Prostate gland (tissue), 2 donors: Measurements from ENCODE around the gene LRBA. TPM values are rescaled to one million over a fixed set of nuclear protein-coding genes. Genes with fewer than 3 reads are reported as not detected.

Experiments
- DNase-seq: peaks from one replicate; pipeline ENCODE4 v3.0.0-alpha.2; 2019; ENCODE audit warnings: low spot score
- H3K27ac ChIP-seq, 2 donors: fragments of 200-600 bp; sonication (generic); 2 replicates each; pipeline ENCODE4 v1.5.1; 2017 to 2019
- H3K27me3 ChIP-seq: fragments of 200-600 bp; sonication (generic); replicated peaks from 2 replicates; pipeline ENCODE4 v1.5.1; 2019; ENCODE audit not compliant: insufficient read depth
- H3K36me3 ChIP-seq, 2 donors: fragments of 200-600 bp; sonication (generic); 1 replicate in 1 of 2; 2 replicates in 1 of 2; pipeline versions ENCODE4 v1.5.1 to v1.8.1; 2017 to 2019
- H3K4me1 ChIP-seq: fragments of 200-600 bp; sonication (generic); replicated peaks from 2 replicates; pipeline ENCODE4 v1.5.1; 2019
- H3K4me3 ChIP-seq, 2 donors: fragments of 200-600 bp; sonication (generic); 2 replicates each; pipeline ENCODE4 v1.5.1; 2017 to 2019
- H3K9me3 ChIP-seq: fragments of 200-600 bp; sonication (generic); 2 replicates; pipeline ENCODE4 v1.5.1; 2017
- CTCF ChIP-seq, 4 experiments: fragments of 200-600 bp in 2 of 4; fragments of 450-650 bp in 2 of 4; sonication (generic) in 2 of 4; IDR thresholded peaks; 1 replicate in 3 of 4; 2 replicates in 1 of 4; pipeline ENCODE4 v1.5.1; 2016 to 2019; ENCODE audit warnings: antibody characterized with exemption in 4 of 4, mild to moderate bottlenecking in 2 of 4, moderate library complexity in 2 of 4
- POLR2A ChIP-seq: fragments of 450-650 bp; IDR thresholded peaks from one replicate; pipeline ENCODE4 v1.6.1; 2016; ENCODE audit warnings: antibody characterized with exemption, mild to moderate bottlenecking
- POLR2AphosphoS5 ChIP-seq: sonication (generic); formaldehyde crosslinking; IDR thresholded peaks from one replicate; pipeline ENCODE4 v1.6.1; 2017; ENCODE audit warnings: antibody characterized with exemption
- WGBS: methylation state at CpG from one replicate; pipeline ENCODE4 v1.1.5; 2018; 5-methylcytosine and 5-hydroxymethylcytosine counted together
- intact Hi-C: fragments of 100-400 bp; cut with DNase I; formaldehyde crosslinking; loops from one replicate; pipeline ENCODE4 v1.14.2; 2022
- total RNA-seq, 2 donors: library from RNA; depleted of rRNA; stranded (reverse); fragments of >200 nt; gene quantifications; one replicate each; pipeline ENCODE4 v1.1.0, GENCODE V29; 2016

LRBA gene
- total RNA-seq, 2 donors from 2014 or later: 69.8 to 79.8 TPM

- no peak overlapping the region for H3K27ac ChIP-seq
- H3K4me1 ChIP-seq: no peaks in the 10 kb centered on the region
- H3K36me3 ChIP-seq: no peaks in the 10 kb centered on the region
- no peaks in the 10 kb centered on the region for H3K9me3 ChIP-seq
- TF ChIP-seq POLR2AphosphoS5 (no peak), POLR2A (no peak), CTCF (IDR thresholded peaks at IDR 0.05) (no peak)
- no peak overlapping the region for H3K4me3 ChIP-seq
- no peak for DNase-seq
- H3K27me3 ChIP-seq: no peaks in the 10 kb centered on the region
- intact Hi-C loops: no loop called here
Observed at GRCh38 chr4:150586162-150586810, 428.8 kb downstream of the LRBA start.

DNA sequence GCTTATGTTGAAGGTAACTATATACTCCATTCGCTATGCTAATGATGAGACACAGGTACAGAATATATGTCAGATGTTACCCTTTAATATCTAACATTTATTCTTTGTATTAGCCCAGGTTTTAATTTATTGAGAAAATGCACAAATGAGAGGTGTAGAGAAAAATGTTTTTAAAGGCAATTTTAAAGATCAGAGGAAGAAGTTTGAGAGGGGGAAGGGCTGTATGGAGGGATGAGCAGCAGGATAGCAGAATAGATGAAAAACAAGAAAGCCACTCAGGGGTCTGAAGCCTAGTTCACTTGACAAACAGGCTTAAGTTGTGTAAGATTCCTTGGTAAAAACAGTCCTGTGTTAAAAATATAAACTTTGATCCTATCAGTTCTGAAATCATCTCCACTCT is 429.5 kb downstream of the LRBA start:
- H3K27me3 ChIP-seq: no peaks in the 10 kb centered on the region
- H3K27ac ChIP-seq: no peak overlapping the region
- intact Hi-C loops: no loop called here
- no peak for DNase-seq
- H3K4me1 ChIP-seq: no peaks in the 10 kb centered on the region
- H3K4me3 ChIP-seq: no peak overlapping the region
- no peaks in the 10 kb centered on the region for H3K36me3 ChIP-seq
- 98% methylated on average over 1 of the region's 1 CpG for WGBS
- TF ChIP-seq CTCF (IDR thresholded peaks at IDR 0.05): no peak
- no peak for TF ChIP-seq POLR2AphosphoS5
- no peak for TF ChIP-seq POLR2A
- H3K9me3 ChIP-seq: no peaks in the 10 kb centered on the region

GRCh38 chr4:150584111-150584915 is 430.8 kb downstream of the LRBA start:
- H3K27ac ChIP-seq: no peak overlapping the region
- intact Hi-C loops: no loop called here
- no peaks in the 10 kb centered on the region for H3K27me3 ChIP-seq
- no peak overlapping the region for H3K4me3 ChIP-seq
- no peaks in the 10 kb centered on the region for H3K4me1 ChIP-seq
- no peak for DNase-seq
- TF ChIP-seq POLR2A (no peak), CTCF (IDR thresholded peaks at IDR 0.05) (no peak), POLR2AphosphoS5 (no peak)
- H3K9me3 ChIP-seq: no peaks in the 10 kb centered on the region
- 83% methylated on average over 11 of the region's 11 CpGs for WGBS
- no peaks in the 10 kb centered on the region for H3K36me3 ChIP-seq

- DNase-seq: no peak
- Histone ChIP-seq H3K27me3 (no peaks in the 10 kb centered on the region), H3K27ac (no peak overlapping the region), H3K9me3 (no peaks in the 10 kb centered on the region), H3K4me3 (no peak overlapping the region), H3K4me1 (no peaks in the 10 kb centered on the region), H3K36me3 (no peaks in the 10 kb centered on the region)
- WGBS: 64% methylated on average over 66 of the region's 66 CpGs
- intact Hi-C loops: no loop called here
- TF ChIP-seq CTCF (IDR thresholded peaks at IDR 0.05) (no peak), POLR2AphosphoS5 (no peak), POLR2A (no peak)
Observed at GRCh38 chr4:150583287-150584110, 431.6 kb downstream of the LRBA start.
